Hepatocyte (in vitro differentiated cells): ENCODE data around the gene CAMTA2. TPM values are rescaled to one million over a fixed set of nuclear protein-coding genes. Genes with fewer than 3 reads are reported as not detected.

ENCODE experiments used
- DNase-seq: peaks from one replicate; pipeline ENCODE4 v3.0.0-alpha.2; 2016; ENCODE audit warnings: low spot score
- H2AFZ ChIP-seq: fragments of 200-600 bp; sonication (generic); 2 replicates; pipeline ENCODE4 v1.6.0; 2016; ENCODE audit warnings: antibody characterized with exemption, mild to moderate bottlenecking
- H3K27ac ChIP-seq: fragments of 200-600 bp; sonication (generic); 2 replicates; pipeline ENCODE4 v1.5.1; 2016; ENCODE audit warnings: mild to moderate bottlenecking
- H3K27me3 ChIP-seq: fragments of 200-600 bp; sonication (generic); 2 replicates; pipeline ENCODE4 v1.6.1; 2016
- H3K36me3 ChIP-seq: fragments of 200-600 bp; sonication (generic); replicated peaks from 2 replicates; pipeline ENCODE4 v1.5.1; 2016; ENCODE audit warnings: low read depth; ENCODE audit not compliant: insufficient read depth
- H3K4me1 ChIP-seq: fragments of 200-600 bp; sonication (generic); 2 replicates; pipeline ENCODE4 v1.5.1; 2016; ENCODE audit warnings: mild to moderate bottlenecking, moderate library complexity; ENCODE audit not compliant: insufficient read depth
- H3K4me2 ChIP-seq: fragments of 200-600 bp; sonication (generic); 2 replicates; pipeline ENCODE4 v1.6.0; 2016
- H3K4me3 ChIP-seq: fragments of 200-600 bp; sonication (generic); 2 replicates; pipeline ENCODE4 v1.5.1; 2016; ENCODE audit warnings: mild to moderate bottlenecking
- H3K79me2 ChIP-seq: fragments of 200-600 bp; sonication (generic); 2 replicates; pipeline ENCODE4 v1.6.0; 2017; ENCODE audit warnings: mild to moderate bottlenecking
- H3K9me2 ChIP-seq: fragments of 200-600 bp; sonication (generic); replicated peaks from 2 replicates; pipeline ENCODE4 v1.6.0; 2017; ENCODE audit warnings: mild to moderate bottlenecking; ENCODE audit not compliant: insufficient read depth
- H3K9me3 ChIP-seq: fragments of 200-600 bp; sonication (generic); 2 replicates; pipeline ENCODE4 v1.5.1; 2016; ENCODE audit warnings: low read depth, mild to moderate bottlenecking
- H4K20me1 ChIP-seq: fragments of 200-600 bp; sonication (generic); 2 replicates; pipeline ENCODE4 v1.6.0; 2016; ENCODE audit warnings: mild to moderate bottlenecking; ENCODE audit not compliant: insufficient read depth, poor library complexity, severe bottlenecking
- EZH2 ChIP-seq: fragments of 200-600 bp; sonication (generic); IDR thresholded peaks from 2 replicates; pipeline ENCODE4 v1.6.1; 2016; ENCODE audit warnings: antibody characterized with exemption, mild to moderate bottlenecking, borderline replicate concordance
- EZH2phosphoT487 ChIP-seq: fragments of 200-600 bp; sonication (generic); IDR thresholded peaks from one replicate; pipeline ENCODE4 v1.6.1; 2018; ENCODE audit warnings: antibody characterized with exemption, mild to moderate bottlenecking, low read depth, moderate library complexity; ENCODE audit not compliant: unreplicated experiment, severe bottlenecking
- WGBS: methylation state at CpG from one replicate; pipeline ENCODE4 v1.1.6; 2016; ENCODE audit warnings: low lambda C conversion rate; ENCODE audit errors: missing lambda C conversion rate; 5-methylcytosine and 5-hydroxymethylcytosine counted together
- polyA plus RNA-seq: library from polyadenylated mRNA; unstranded; fragments of >200 nt; fragmentation: Nextera tagmentation; extraction: Ambion mirVana; gene quantifications from 2 replicates; pipeline ENCODE4 v1.2.1, GENCODE V29; 2016
- total RNA-seq: library from RNA; depleted of rRNA; stranded (reverse); fragments of >200 nt; gene quantifications from 2 replicates; pipeline ENCODE4 v1.2.3, GENCODE V29; 2014
- TF ChIP-seq, protein P1 (sequence below): fragments of 200-600 bp; sonication (generic); IDR thresholded peaks from 2 replicates; pipeline ENCODE4 v1.5.1; 2016; ENCODE audit warnings: antibody characterized with exemption, mild to moderate bottlenecking; ENCODE audit not compliant: poor library complexity

Gene CAMTA2
- total and polyA plus RNA-seq, 2 experiments from 2014 or later = 12.5 to 45.6 TPM

DNA sequence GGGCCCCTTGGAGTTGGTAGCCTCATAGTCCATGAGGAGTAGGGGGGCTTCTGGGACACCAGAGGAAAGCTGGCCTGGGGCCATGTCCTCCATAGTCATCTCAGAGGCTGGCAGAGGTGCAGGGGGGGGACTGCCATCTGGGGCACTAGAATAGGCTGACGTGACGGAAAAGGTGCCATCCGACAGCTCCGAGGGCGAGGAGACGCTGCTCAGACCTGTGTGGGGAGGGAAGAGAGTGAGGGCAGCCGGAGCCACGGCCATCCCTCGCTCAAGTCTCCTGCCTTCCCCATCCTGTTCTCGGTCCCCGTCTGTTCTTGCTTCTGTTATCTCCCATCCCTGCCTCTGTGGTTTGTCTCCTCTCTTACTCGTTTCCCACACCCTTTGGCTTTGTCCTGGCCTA is 15.2 kb downstream of the CAMTA2 start:
- Histone ChIP-seq H3K4me2 (no peak overlapping the region), H3K4me1 (peaks cover 14% of the 10 kb centered on the region), H4K20me1 (no peaks in the 10 kb centered on the region), H3K4me3 (no peak overlapping the region), H3K9me3 (no peaks in the 10 kb centered on the region), H3K27ac (no peak overlapping the region), H3K9me2 (no peaks in the 10 kb centered on the region), H2AFZ (no peak overlapping the region), H3K36me3 (no peaks in the 10 kb centered on the region), H3K27me3 (no peaks in the 10 kb centered on the region), H3K79me2 (peaks cover 51% of the 10 kb centered on the region)
- WGBS = 89% methylated on average over 12 of the region's 12 CpGs
- no peak for DNase-seq
- TF ChIP-seq, protein P1, sequence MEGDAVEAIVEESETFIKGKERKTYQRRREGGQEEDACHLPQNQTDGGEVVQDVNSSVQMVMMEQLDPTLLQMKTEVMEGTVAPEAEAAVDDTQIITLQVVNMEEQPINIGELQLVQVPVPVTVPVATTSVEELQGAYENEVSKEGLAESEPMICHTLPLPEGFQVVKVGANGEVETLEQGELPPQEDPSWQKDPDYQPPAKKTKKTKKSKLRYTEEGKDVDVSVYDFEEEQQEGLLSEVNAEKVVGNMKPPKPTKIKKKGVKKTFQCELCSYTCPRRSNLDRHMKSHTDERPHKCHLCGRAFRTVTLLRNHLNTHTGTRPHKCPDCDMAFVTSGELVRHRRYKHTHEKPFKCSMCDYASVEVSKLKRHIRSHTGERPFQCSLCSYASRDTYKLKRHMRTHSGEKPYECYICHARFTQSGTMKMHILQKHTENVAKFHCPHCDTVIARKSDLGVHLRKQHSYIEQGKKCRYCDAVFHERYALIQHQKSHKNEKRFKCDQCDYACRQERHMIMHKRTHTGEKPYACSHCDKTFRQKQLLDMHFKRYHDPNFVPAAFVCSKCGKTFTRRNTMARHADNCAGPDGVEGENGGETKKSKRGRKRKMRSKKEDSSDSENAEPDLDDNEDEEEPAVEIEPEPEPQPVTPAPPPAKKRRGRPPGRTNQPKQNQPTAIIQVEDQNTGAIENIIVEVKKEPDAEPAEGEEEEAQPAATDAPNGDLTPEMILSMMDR = no peak
- TF ChIP-seq EZH2phosphoT487 = no peak
- no peak for TF ChIP-seq EZH2

DNA sequence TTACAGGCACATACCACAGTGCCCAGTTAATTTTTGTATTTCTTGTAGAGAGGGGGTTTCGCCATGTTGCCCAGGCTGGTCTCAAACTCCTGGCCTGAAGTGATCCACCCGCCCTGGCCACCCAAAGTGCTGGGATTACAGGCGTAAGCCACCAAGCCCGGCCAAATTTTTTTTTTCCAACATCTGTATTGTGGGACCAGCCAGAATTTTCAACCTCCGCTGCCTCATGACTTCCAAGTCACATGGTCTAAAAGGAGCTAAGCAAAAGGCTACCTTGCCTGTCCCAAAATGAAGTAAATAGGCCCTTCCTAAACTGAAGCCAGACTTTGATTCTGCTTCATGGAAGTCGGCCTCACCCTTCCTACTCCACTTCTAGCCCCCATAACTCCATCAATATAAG is 15.6 kb downstream of the CAMTA2 start:
- no peak overlapping the region for H3K4me2 ChIP-seq
- no peaks in the 10 kb centered on the region for H4K20me1 ChIP-seq
- 95% methylated on average over 6 of the region's 6 CpGs for WGBS
- no peak overlapping the region for H2AFZ ChIP-seq
- TF ChIP-seq, protein P1 = no peak
- TF ChIP-seq EZH2phosphoT487 (no peak), EZH2 (no peak)
- H3K27me3 ChIP-seq = no peaks in the 10 kb centered on the region
- H3K79me2 ChIP-seq = peaks cover 51% of the 10 kb centered on the region
- no peaks in the 10 kb centered on the region for H3K36me3 ChIP-seq
- no peaks in the 10 kb centered on the region for H3K9me3 ChIP-seq
- H3K9me2 ChIP-seq = no peaks in the 10 kb centered on the region
- H3K27ac ChIP-seq = no peak overlapping the region
- no peak overlapping the region for H3K4me3 ChIP-seq
- H3K4me1 ChIP-seq = peaks cover 14% of the 10 kb centered on the region
- DNase-seq = no peak

DNA sequence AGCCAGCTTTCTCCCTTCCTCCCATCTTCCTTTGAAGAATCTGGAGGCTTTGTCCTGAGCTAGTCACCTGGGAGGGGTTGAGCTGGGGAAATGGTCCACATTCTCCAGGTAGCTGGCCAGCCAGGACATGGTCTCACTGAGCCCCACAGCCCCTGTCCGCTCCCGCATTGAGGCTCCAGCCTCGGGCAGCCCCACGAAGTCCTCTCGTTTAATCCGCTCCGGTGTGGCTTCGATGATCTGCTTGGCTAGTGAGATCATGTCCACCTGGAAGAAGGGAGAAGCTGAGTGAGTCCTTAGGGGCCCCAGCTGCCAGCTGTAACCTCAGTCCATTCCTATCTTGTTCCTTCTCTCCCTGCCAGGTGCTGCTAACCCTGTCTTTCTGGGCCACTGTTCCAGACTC is 17.2 kb downstream of the CAMTA2 start:
- H3K9me2 ChIP-seq = no peaks in the 10 kb centered on the region
- H3K36me3 ChIP-seq = no peaks in the 10 kb centered on the region
- no peaks in the 10 kb centered on the region for H3K27me3 ChIP-seq
- H4K20me1 ChIP-seq = no peaks in the 10 kb centered on the region
- WGBS = 98% methylated on average over 8 of the region's 8 CpGs
- H3K4me1 ChIP-seq = peaks cover 22% of the 10 kb centered on the region
- no peak for DNase-seq
- peak overlapping the region; percentile 93 for H3K27ac ChIP-seq
- no peaks in the 10 kb centered on the region for H3K9me3 ChIP-seq
- H3K79me2 ChIP-seq = peaks cover 64% of the 10 kb centered on the region
- H3K4me3 ChIP-seq = no peak overlapping the region
- TF ChIP-seq EZH2phosphoT487 (no peak), EZH2 (no peak)
- TF ChIP-seq, protein P1 = no peak
- no peak overlapping the region for H2AFZ ChIP-seq
- peak overlapping the region; percentile 89 for H3K4me2 ChIP-seq
